Karpas-422 (cell line): ENCODE measurements around the gene ABO. TPM values are rescaled to one million over a fixed set of nuclear protein-coding genes. Genes with fewer than 3 reads are reported as not detected.
"Not testable (repeated sequence)": the region's sequence is repeated elsewhere in the genome, so short reads cannot be mapped to it uniquely, and the experiment has no call there.

ENCODE experiments used
- DNase-seq: peaks from one replicate; pipeline ENCODE4 v3.0.0-alpha.2; 2015
- H2AFZ ChIP-seq: fragments of 200-600 bp; sonication (generic); 2 replicates; pipeline ENCODE4 v1.6.1; 2014; ENCODE audit warnings: antibody characterized with exemption, low read length, mixed read lengths
- H3K27ac ChIP-seq: fragments of 200-600 bp; sonication (generic); 2 replicates; pipeline ENCODE4 v1.5.1; 2014; ENCODE audit warnings: mild to moderate bottlenecking, low read length, moderate library complexity
- H3K27me3 ChIP-seq: fragments of 200-600 bp; sonication (generic); 2 replicates; pipeline ENCODE4 v1.6.1; 2014; ENCODE audit warnings: low read length, mixed read lengths
- H3K36me3 ChIP-seq: fragments of 200-600 bp; sonication (generic); 2 replicates; pipeline ENCODE4 v1.6.1; 2014; ENCODE audit warnings: low read length, mixed read lengths; ENCODE audit not compliant: insufficient read depth
- H3K4me1 ChIP-seq: fragments of 200-600 bp; sonication (generic); 2 replicates; pipeline ENCODE4 v1.6.1; 2014; ENCODE audit warnings: mild to moderate bottlenecking, low read length, mixed read lengths
- H3K4me2 ChIP-seq: fragments of 200-600 bp; sonication (generic); 2 replicates; pipeline ENCODE4 v1.6.1; 2014; ENCODE audit warnings: low read length, low read depth, mild to moderate bottlenecking; ENCODE audit not compliant: poor library complexity, severe bottlenecking
- H3K4me3 ChIP-seq: fragments of 200-600 bp; sonication (generic); 2 replicates; pipeline ENCODE4 v1.5.1; 2014; ENCODE audit warnings: mild to moderate bottlenecking, antibody characterized with exemption, low read length, mixed read lengths
- H3K79me2 ChIP-seq: fragments of 200-600 bp; sonication (generic); 2 replicates; pipeline ENCODE4 v1.6.1; 2014; ENCODE audit warnings: mild to moderate bottlenecking, low read length, mixed read lengths
- H3K9ac ChIP-seq: fragments of 200-600 bp; sonication (generic); 2 replicates; pipeline ENCODE4 v1.6.0; 2014; ENCODE audit warnings: low read length
- H3K9me2 ChIP-seq: fragments of 200-600 bp; sonication (generic), shearing (Covaris generic); replicated peaks from 2 replicates; pipeline ENCODE4 v1.6.0; 2014; ENCODE audit warnings: mild to moderate bottlenecking, low read length, moderate library complexity; ENCODE audit not compliant: insufficient read depth
- H3K9me3 ChIP-seq: fragments of 300-700, 200-600 bp; sonication (generic); 2 replicates; pipeline ENCODE4 v1.6.1; 2014; ENCODE audit warnings: low read length, mixed read lengths
- H4K20me1 ChIP-seq: fragments of 200-600 bp; sonication (generic); 2 replicates; pipeline ENCODE4 v1.6.1; 2014; ENCODE audit warnings: mild to moderate bottlenecking, antibody characterized with exemption, low read length, low read depth; ENCODE audit not compliant: insufficient read depth
- total RNA-seq: library from RNA; depleted of rRNA; stranded (reverse); fragments of >200 nt; shearing (Covaris generic); gene quantifications from 2 replicates; pipeline ENCODE4 v1.2.3, GENCODE V29; 2014; ENCODE audit warnings: low replicate concordance

The ABO gene
- total RNA-seq, 1 experiment from 2014 or later, result not detected

GRCh38 chr9:133210202-133210532 lies 64.8 kb downstream of the ABO start:
- no peaks in the 10 kb centered on the region for H3K9me2 ChIP-seq
- no peak overlapping the region for H3K9ac ChIP-seq
- H3K27ac ChIP-seq, result no peak overlapping the region
- H3K36me3 ChIP-seq, result no peaks in the 10 kb centered on the region
- H3K4me3 ChIP-seq, result no peak overlapping the region
- 0 out of 2 replicates have a peak, but pooled peaks cover 3% of the 10 kb centered on the region for H3K27me3 ChIP-seq
- no peak for DNase-seq
- no peaks in the 10 kb centered on the region for H4K20me1 ChIP-seq
- no peak overlapping the region for H2AFZ ChIP-seq
- no peaks in the 10 kb centered on the region for H3K9me3 ChIP-seq
- H3K4me1 ChIP-seq, result no peaks in the 10 kb centered on the region
- H3K4me2 ChIP-seq, result no peak overlapping the region
- H3K79me2 ChIP-seq, result no peaks in the 10 kb centered on the region

DNA sequence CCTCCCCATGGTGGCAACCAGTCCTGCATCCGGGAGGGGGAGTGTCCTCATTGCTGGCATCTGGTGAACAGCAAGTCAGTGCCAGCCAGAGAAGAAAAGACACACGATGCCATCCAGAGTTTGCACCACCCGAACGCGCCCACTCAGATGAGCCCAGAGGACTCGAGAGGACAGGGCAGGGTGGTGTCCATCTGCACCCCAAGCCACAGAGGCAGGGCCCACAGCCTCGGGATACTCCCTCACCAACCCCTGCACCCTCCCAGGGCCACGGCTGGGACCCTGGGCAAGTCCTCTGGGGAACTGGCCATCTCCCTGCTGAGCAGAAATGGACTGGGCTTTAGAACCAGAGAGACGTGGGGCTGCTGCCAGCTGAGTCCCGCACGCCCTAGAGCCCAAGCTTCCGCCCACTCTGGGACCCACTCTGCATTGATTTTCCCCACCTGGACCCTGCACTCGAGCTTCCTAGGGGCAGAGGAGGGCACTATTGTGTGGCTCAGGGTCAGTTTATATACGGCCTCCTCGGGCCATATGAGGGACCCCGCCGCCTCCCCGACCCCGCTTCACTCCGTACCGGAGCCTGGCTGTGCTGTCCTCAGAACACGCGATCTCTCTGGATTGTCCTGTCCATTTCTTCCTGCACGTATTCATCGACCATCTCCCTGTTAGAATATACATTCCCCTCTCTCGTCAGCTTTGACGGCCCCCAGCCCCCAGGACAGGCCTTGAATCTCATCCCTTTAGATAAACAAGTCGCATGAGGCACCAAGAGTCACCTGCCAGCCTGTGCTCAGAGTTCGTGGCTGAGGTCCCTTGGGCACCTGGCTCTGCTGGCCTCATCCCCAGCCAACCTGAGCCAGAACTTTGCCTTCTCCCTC lies 65.4 kb downstream of the ABO start:
- H3K9ac ChIP-seq, H3K79me2 ChIP-seq, DNase-seq, H3K27ac ChIP-seq, H3K27me3 ChIP-seq, H3K4me1 ChIP-seq, H2AFZ ChIP-seq, H4K20me1 ChIP-seq, H3K9me3 ChIP-seq, H3K4me3 ChIP-seq, H3K36me3 ChIP-seq, H3K9me2 ChIP-seq, H3K4me2 ChIP-seq: not testable (repeated sequence)

- not testable (repeated sequence) for H4K20me1 ChIP-seq, H3K4me3 ChIP-seq, H3K9ac ChIP-seq, DNase-seq, H3K9me3 ChIP-seq, H3K4me1 ChIP-seq, H3K9me2 ChIP-seq, H3K4me2 ChIP-seq, H3K27ac ChIP-seq, H2AFZ ChIP-seq, H3K27me3 ChIP-seq, H3K79me2 ChIP-seq, H3K36me3 ChIP-seq
Measured at GRCh38 chr9:133208880-133209300, 66.1 kb downstream of the ABO start, which contains the start of gene OBP2B. Gene OBP2B (minus strand): TSS chr9:133209250. CDS start chr9:133209199, 51 bp downstream.

DNA sequence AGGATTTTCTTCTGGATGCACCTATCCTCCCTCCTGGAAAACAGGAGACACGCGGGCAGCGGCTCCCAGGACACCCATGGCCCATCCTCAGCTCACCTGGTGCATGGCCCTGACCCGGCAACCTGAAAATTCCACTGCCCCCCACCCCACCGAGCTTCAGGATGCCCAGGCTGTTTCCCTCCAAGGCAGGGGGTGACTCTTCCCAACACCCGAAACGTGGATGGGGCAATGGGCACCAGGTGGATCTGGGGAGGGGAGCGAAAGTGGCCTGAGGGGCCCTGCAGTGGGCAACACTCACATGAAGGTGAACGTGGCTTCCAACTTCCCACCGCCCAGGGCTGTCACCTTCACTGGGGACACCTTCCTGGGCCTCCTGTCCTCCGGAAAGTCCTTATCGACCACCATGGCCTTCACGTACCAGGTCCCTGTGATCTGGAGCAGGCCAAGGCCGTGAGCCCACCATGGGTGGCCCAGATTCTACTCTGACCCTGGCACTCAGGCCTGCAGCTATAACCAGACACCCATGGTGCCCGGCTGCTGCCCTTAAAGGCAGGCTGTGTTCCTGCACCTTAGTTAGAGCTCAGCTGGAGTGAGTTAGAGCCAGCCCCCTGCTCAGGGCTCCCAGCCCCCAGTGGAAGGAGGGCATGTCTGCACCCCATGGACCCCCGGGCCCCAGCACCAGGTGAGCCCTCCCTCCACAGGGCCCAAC lies 66.7 kb downstream of the ABO start:
- not testable (repeated sequence) for H3K4me1 ChIP-seq, DNase-seq, H3K9me3 ChIP-seq, H3K4me2 ChIP-seq, H4K20me1 ChIP-seq, H3K9ac ChIP-seq, H3K9me2 ChIP-seq, H3K79me2 ChIP-seq, H3K27me3 ChIP-seq, H3K27ac ChIP-seq, H3K36me3 ChIP-seq, H2AFZ ChIP-seq, H3K4me3 ChIP-seq

- H3K79me2 ChIP-seq, result no peaks in the 10 kb centered on the region
- no peak overlapping the region for H3K27ac ChIP-seq
- no peaks in the 10 kb centered on the region for H3K4me1 ChIP-seq
- no peak overlapping the region for H3K4me3 ChIP-seq
- no peaks in the 10 kb centered on the region for H3K9me2 ChIP-seq
- no peaks in the 10 kb centered on the region for H3K9me3 ChIP-seq
- no peak overlapping the region for H3K4me2 ChIP-seq
- no peak for DNase-seq
- H3K27me3 ChIP-seq, result 0 out of 2 replicates have a peak, but pooled peaks cover 3% of the 10 kb centered on the region
- no peak overlapping the region for H3K9ac ChIP-seq
- H3K36me3 ChIP-seq, result no peaks in the 10 kb centered on the region
- no peak overlapping the region for H2AFZ ChIP-seq
- no peaks in the 10 kb centered on the region for H4K20me1 ChIP-seq
Measured at GRCh38 chr9:133207540-133208170, 67.3 kb downstream of the ABO start.

- Histone ChIP-seq H3K4me1 (no peaks in the 10 kb centered on the region), H2AFZ (no peak overlapping the region), H3K79me2 (no peaks in the 10 kb centered on the region), H3K4me3 (no peak overlapping the region), H3K27me3 (0 out of 2 replicates have a peak, but pooled peaks cover 2% of the 10 kb centered on the region), H4K20me1 (no peaks in the 10 kb centered on the region), H3K9me2 (no peaks in the 10 kb centered on the region), H3K9me3 (no peaks in the 10 kb centered on the region), H3K9ac (no peak overlapping the region), H3K27ac (no peak overlapping the region), H3K4me2 (no peak overlapping the region), H3K36me3 (no peaks in the 10 kb centered on the region)
- DNase-seq, result no peak
Measured at GRCh38 chr9:133207021-133207531, 67.9 kb downstream of the ABO start.

GRCh38 chr9:133205996-133206931 lies 68.7 kb downstream of the ABO start:
- no peak overlapping the region for H3K27ac ChIP-seq
- no peak overlapping the region for H2AFZ ChIP-seq
- no peak overlapping the region for H3K4me3 ChIP-seq
- H3K27me3 ChIP-seq, result no peaks in the 10 kb centered on the region
- no peak overlapping the region for H3K4me2 ChIP-seq
- H3K79me2 ChIP-seq, result no peaks in the 10 kb centered on the region
- H3K9me3 ChIP-seq, result no peaks in the 10 kb centered on the region
- no peak for DNase-seq
- H3K9ac ChIP-seq, result no peak overlapping the region
- no peaks in the 10 kb centered on the region for H3K36me3 ChIP-seq
- H4K20me1 ChIP-seq, result no peaks in the 10 kb centered on the region
- H3K4me1 ChIP-seq, result no peaks in the 10 kb centered on the region
- H3K9me2 ChIP-seq, result no peaks in the 10 kb centered on the region
